Right lobe of liver (tissue), 6 donors: ENCODE results near the gene CCDC148. TPM values are rescaled to one million over a fixed set of nuclear protein-coding genes. Genes with fewer than 3 reads are reported as not detected.

Experiments used
- ATAC-seq, 4 donors: fragments of 200-7000 bp; cut with Tn5 transposase; one replicate each; pipeline ENCODE4 v1.9.1; 2020; ENCODE audit warnings: mild to moderate bottlenecking in 4 of 4, moderate library complexity in 4 of 4
- DNase-seq, 3 donors: peaks; one replicate each; pipeline ENCODE4 v3.0.0-alpha.2; 2020
- H3K27ac ChIP-seq, 3 donors: fragments of 200-600 bp; one replicate each; pipeline ENCODE4 v1.8.0; 2022
- H3K27me3 ChIP-seq, 2 donors: fragments of 200-600 bp; one replicate each; pipeline ENCODE4 v1.8.0; 2022
- H3K36me3 ChIP-seq, 4 donors: fragments of 200-600 bp; sonication (generic) in 1 of 4; one replicate each; pipeline versions ENCODE4 v1.5.1 to v1.8.0; 2017 to 2022; ENCODE audit warnings: control low read depth in 1 of 4
- H3K4me1 ChIP-seq, 4 donors: fragments of 200-600 bp; sonication (generic) in 1 of 4; one replicate each; pipeline versions ENCODE4 v1.5.1 to v1.8.0; 2017 to 2022; ENCODE audit warnings: control low read depth in 1 of 4
- H3K4me3 ChIP-seq, 3 donors: fragments of 200-600 bp; one replicate each; pipeline ENCODE4 v1.8.0; 2022
- H3K9me3 ChIP-seq, 4 donors: fragments of 200-600 bp; sonication (generic) in 1 of 4; one replicate each; pipeline versions ENCODE4 v1.5.1 to v1.8.0; 2017 to 2022; ENCODE audit warnings: control low read depth in 1 of 4
- CTCF ChIP-seq, 4 donors: fragments of 200-600 bp in 3 of 4; fragments of 450-650 bp in 1 of 4; IDR thresholded peaks; one replicate each; pipeline versions ENCODE4 v1.5.1 to v1.8.0; 2016 to 2022; ENCODE audit warnings: antibody characterized with exemption in 4 of 4, mild to moderate bottlenecking in 2 of 4
- POLR2A ChIP-seq: fragments of 450-650 bp; IDR thresholded peaks from one replicate; pipeline ENCODE4 v1.6.1; 2017; ENCODE audit warnings: antibody characterized with exemption, mild to moderate bottlenecking
- WGBS: methylation state at CpG from one replicate; pipeline ENCODE4 v1.1.6; 2018; ENCODE audit warnings: low coverage, low lambda C conversion rate; ENCODE audit not compliant: insufficient coverage; ENCODE audit errors: missing lambda C conversion rate; 5-methylcytosine and 5-hydroxymethylcytosine counted together
- intact Hi-C, 2 donors: fragments of 100-400 bp; cut with DNase I; formaldehyde crosslinking; loops; one replicate each; pipeline versions ENCODE4 v1.11.2 to v1.14.1; 2022
- total RNA-seq, 6 experiments: library from RNA; depleted of rRNA in 2 of 6; stranded (reverse); fragments of >200 nt in 2 of 6; fragmentation: NEBNext Ultra II Directional in 3 of 6; extraction: Animal tissue kit (Norgen Biotek cat#: 25700) in 3 of 6; gene quantifications; one replicate each; pipeline versions ENCODE4 v1.1.0 to v1.2.4, GENCODE V29; 2016 to 2023
- donor health status: DM: no; HTN: yes; CAD: no.
- donor health status: DM: no; HTN: no; CAD: no.
- donor health status: DM: no; HTN: no; CAD: no.
- donor health status: DM: no; HTN: yes; CAD: no.
- donor health status: DM: no; HTN: yes; CAD: no.

CCDC148 gene
- total RNA-seq, 6 experiments from 2014 or later, result 0.12 to 0.53 (median 0.20) TPM; not detected in 1

GRCh38 chr2:158493458-158493857 is 36.9 kb upstream of the CCDC148 start:
- H3K4me1 ChIP-seq, result peaks cover 0 to 22% (median 5%) of the 10 kb centered on the region in 4 donors

GRCh38 chr2:158491072-158491471 is 34.5 kb upstream of the CCDC148 start:
- H3K4me1 ChIP-seq, result peaks cover 0 to 11% (median 0%) of the 10 kb centered on the region in 4 donors
- TF ChIP-seq POLR2A, result no peak
- TF ChIP-seq CTCF (IDR thresholded peaks at IDR 0.05), result no peak
- DNase-seq (no peak), ATAC-seq (no peak)
- intact Hi-C loops, result no loop called here
- 96% methylated on average over 4 of the region's 4 CpGs for WGBS
- H3K27me3 ChIP-seq, result no peaks in the 10 kb centered on the region
- H3K36me3 ChIP-seq, result no peaks in the 10 kb centered on the region
- no peak overlapping the region for H3K4me3 ChIP-seq
- H3K27ac ChIP-seq, result no peak overlapping the region
- H3K9me3 ChIP-seq, result no peaks in the 10 kb centered on the region

More at GRCh38 chr2:158493458-158493857, 36.9 kb upstream of the CCDC148 start:
- intact Hi-C loops, result no loop called here
- no peak for ATAC-seq
- TF ChIP-seq POLR2A (no peak), CTCF (IDR thresholded peaks at IDR 0.05) (no peak)
- WGBS, result 20% methylated on average over 1 of the region's 2 CpGs
- no peak for DNase-seq
- Histone ChIP-seq H3K36me3 (no peaks in the 10 kb centered on the region), H3K4me3 (no peak overlapping the region), H3K27me3 (no peaks in the 10 kb centered on the region), H3K27ac (no peak overlapping the region), H3K9me3 (no peaks in the 10 kb centered on the region)

GRCh38 chr2:158489366-158490112 is 33.0 kb upstream of the CCDC148 start:
- TF ChIP-seq CTCF (IDR thresholded peaks at IDR 0.05), result no peak
- no peak for TF ChIP-seq POLR2A
- H3K27ac ChIP-seq, result no peak overlapping the region
- ATAC-seq (no peak), DNase-seq (no peak)
- no peak overlapping the region for H3K4me3 ChIP-seq
- WGBS, result 58% methylated on average over 6 of the region's 6 CpGs
- intact Hi-C loops, result no loop called here
- H3K9me3 ChIP-seq, result no peaks in the 10 kb centered on the region
- no peaks in the 10 kb centered on the region for H3K36me3 ChIP-seq
- H3K4me1 ChIP-seq, result peaks cover 0 to 8% (median 0%) of the 10 kb centered on the region in 4 donors
- H3K27me3 ChIP-seq, result no peaks in the 10 kb centered on the region

- 84% methylated on average over 2 of the region's 2 CpGs for WGBS
- H3K36me3 ChIP-seq, result no peaks in the 10 kb centered on the region
- H3K4me1 ChIP-seq, result peaks cover 0 to 8% (median 0%) of the 10 kb centered on the region in 4 donors
- no peak for DNase-seq
- no peak overlapping the region for H3K4me3 ChIP-seq
- ATAC-seq, result no peak
- no peak overlapping the region for H3K27ac ChIP-seq
- TF ChIP-seq CTCF (IDR thresholded peaks at IDR 0.05), result no peak
- TF ChIP-seq POLR2A, result no peak
- no peaks in the 10 kb centered on the region for H3K27me3 ChIP-seq
- no peaks in the 10 kb centered on the region for H3K9me3 ChIP-seq
- intact Hi-C loops, result no loop called here
These were observed 32.1 kb upstream of the CCDC148 start for GRCh38 chr2:158488442-158489216.
